ENCODE results near the gene TRIM47. TPM values are rescaled to one million over a fixed set of nuclear protein-coding genes. Genes with fewer than 3 reads are reported as not detected.
"Not testable (repeated sequence)": the region's sequence is repeated elsewhere in the genome, so short reads cannot be mapped to it uniquely, and the experiment has no call there.

TRIM47 gene
- total RNA-seq, 1 experiment from 2014 or later = 2.5 TPM

- intact Hi-C loops (cut with micrococcal nuclease; ENCODE audit: unreplicated experiment) = not testable (repeated sequence)
- CTCF ChIA-PET = interaction anchor here (0.7 to 1.1 kb wide), 3 partner anchors 10 to 233 kb away, joined by 3 to 7 read pairs (median 7); partner anchors contain the start of genes TRIM47 and WBP2
Observed at GRCh38 chr17:75865404-75866188, 12.8 kb downstream of the TRIM47 start.

GRCh38 chr17:75864887-75865286 lies 13.5 kb downstream of the TRIM47 start:
- H3K36me3 Mint-ChIP-seq (ENCODE audit: insufficient read depth, unreplicated experiment); H3K27me3 ChIP-seq (replicated peaks; ENCODE audit: control insufficient read depth, insufficient read depth, low read length); H3K4me1 ChIP-seq; BruUV-seq (replicated peaks); DNase-seq; H3K4me3 ChIP-seq (ENCODE audit: low read depth, low read length); H3K9me3 Mint-ChIP-seq (ENCODE audit: unreplicated experiment); H3K36me3 ChIP-seq (ENCODE audit: control insufficient read depth, insufficient read depth, low read length); H3K4me1 Mint-ChIP-seq (ENCODE audit: low read depth, unreplicated experiment); H3K9me3 ChIP-seq; H3K27ac Mint-ChIP-seq (ENCODE audit: unreplicated experiment); H3K4me3 Mint-ChIP-seq (ENCODE audit: unreplicated experiment); H3K27me3 Mint-ChIP-seq (ENCODE audit: insufficient read depth, unreplicated experiment); intact Hi-C loops (cut with micrococcal nuclease; ENCODE audit: unreplicated experiment): not testable (repeated sequence)
- CTCF ChIA-PET = interaction anchor here (0.7 to 1.1 kb wide), 4 partner anchors 10 to 232 kb away, joined by 3 to 7 read pairs (median 6); partner anchors contain the start of genes TRIM47 and WBP2
- POLR2A ChIA-PET = interaction anchor here (0.6 kb wide), 1 partner anchor 99 kb away, joined by 4 read pairs; no protein-coding TSS in a partner anchor

More at GRCh38 chr17:75865404-75866188, 12.8 kb downstream of the TRIM47 start:
- POLR2A ChIA-PET = interaction anchor here (0.6 kb wide), 1 partner anchor 100 kb away, joined by 4 read pairs; no protein-coding TSS in a partner anchor
- BruUV-seq (replicated peaks); H3K9me3 ChIP-seq; H3K27me3 Mint-ChIP-seq (ENCODE audit: insufficient read depth, unreplicated experiment); H3K4me1 ChIP-seq; H3K9me3 Mint-ChIP-seq (ENCODE audit: unreplicated experiment); H3K36me3 ChIP-seq (ENCODE audit: control insufficient read depth, insufficient read depth, low read length); H3K4me1 Mint-ChIP-seq (ENCODE audit: low read depth, unreplicated experiment); H3K4me3 ChIP-seq (ENCODE audit: low read depth, low read length); DNase-seq; H3K27ac Mint-ChIP-seq (ENCODE audit: unreplicated experiment); H3K36me3 Mint-ChIP-seq (ENCODE audit: insufficient read depth, unreplicated experiment); H3K4me3 Mint-ChIP-seq (ENCODE audit: unreplicated experiment); H3K27me3 ChIP-seq (replicated peaks; ENCODE audit: control insufficient read depth, insufficient read depth, low read length): not testable (repeated sequence)

DNA sequence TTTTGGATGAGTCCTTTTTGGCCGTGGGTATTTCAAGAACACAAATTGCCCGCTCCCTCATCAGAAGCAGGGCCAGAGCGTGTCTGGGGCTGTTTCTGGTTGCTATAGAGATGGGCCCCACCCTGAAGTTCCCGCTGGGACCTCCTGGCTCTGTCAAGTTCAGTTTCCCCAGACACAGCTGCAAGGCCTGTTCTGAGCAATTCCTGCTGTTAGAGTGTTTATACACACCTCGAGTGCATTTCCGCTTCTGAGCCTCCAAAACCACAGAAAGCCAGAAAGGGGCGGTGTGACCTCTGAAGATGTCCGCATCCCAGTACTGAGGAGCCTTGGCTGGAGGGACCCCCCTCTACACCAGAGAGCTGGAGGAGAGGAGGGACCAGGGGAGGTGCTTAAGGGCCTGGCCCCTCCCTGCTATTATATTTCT lies 13.9 kb downstream of the TRIM47 start:
- H3K4me3 ChIP-seq (ENCODE audit: low read depth, low read length) = no peak overlapping the region
- CTCF ChIA-PET = interaction anchor here (0.7 to 1.1 kb wide), 3 partner anchors 9 to 19 kb away, joined by 4 to 7 read pairs (median 7); partner anchors contain the start of genes TRIM47 and WBP2
- no peaks in the 10 kb centered on the region for H3K27me3 ChIP-seq (replicated peaks; ENCODE audit: control insufficient read depth, insufficient read depth, low read length)
- no peaks in the 10 kb centered on the region for H3K4me1 Mint-ChIP-seq (ENCODE audit: low read depth, unreplicated experiment)
- no peaks in the 10 kb centered on the region for H3K27me3 Mint-ChIP-seq (ENCODE audit: insufficient read depth, unreplicated experiment)
- H3K4me1 ChIP-seq = no peaks in the 10 kb centered on the region
- POLR2A ChIA-PET = no interaction called here
- TF ChIP-seq, protein P1, sequence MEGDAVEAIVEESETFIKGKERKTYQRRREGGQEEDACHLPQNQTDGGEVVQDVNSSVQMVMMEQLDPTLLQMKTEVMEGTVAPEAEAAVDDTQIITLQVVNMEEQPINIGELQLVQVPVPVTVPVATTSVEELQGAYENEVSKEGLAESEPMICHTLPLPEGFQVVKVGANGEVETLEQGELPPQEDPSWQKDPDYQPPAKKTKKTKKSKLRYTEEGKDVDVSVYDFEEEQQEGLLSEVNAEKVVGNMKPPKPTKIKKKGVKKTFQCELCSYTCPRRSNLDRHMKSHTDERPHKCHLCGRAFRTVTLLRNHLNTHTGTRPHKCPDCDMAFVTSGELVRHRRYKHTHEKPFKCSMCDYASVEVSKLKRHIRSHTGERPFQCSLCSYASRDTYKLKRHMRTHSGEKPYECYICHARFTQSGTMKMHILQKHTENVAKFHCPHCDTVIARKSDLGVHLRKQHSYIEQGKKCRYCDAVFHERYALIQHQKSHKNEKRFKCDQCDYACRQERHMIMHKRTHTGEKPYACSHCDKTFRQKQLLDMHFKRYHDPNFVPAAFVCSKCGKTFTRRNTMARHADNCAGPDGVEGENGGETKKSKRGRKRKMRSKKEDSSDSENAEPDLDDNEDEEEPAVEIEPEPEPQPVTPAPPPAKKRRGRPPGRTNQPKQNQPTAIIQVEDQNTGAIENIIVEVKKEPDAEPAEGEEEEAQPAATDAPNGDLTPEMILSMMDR (IDR thresholded peaks at IDR 0.05; ENCODE audit: insufficient read depth in 1 of 2, low read depth in 1 of 2, low read length in 1 of 2, severe bottlenecking in 1 of 2, unreplicated experiment in 1 of 2) = no peak
- intact Hi-C loops (cut with micrococcal nuclease; ENCODE audit: unreplicated experiment) = no loop called here
- no peaks in the 10 kb centered on the region for H3K36me3 ChIP-seq (ENCODE audit: control insufficient read depth, insufficient read depth, low read length)
- H3K9me3 Mint-ChIP-seq (ENCODE audit: unreplicated experiment) = no peaks in the 10 kb centered on the region
- no peak overlapping the region for H3K4me3 Mint-ChIP-seq (ENCODE audit: unreplicated experiment)
- no TSS peak for BruUV-seq (replicated peaks)
- H3K27ac Mint-ChIP-seq (ENCODE audit: unreplicated experiment) = no peak overlapping the region
- H3K9me3 ChIP-seq = no peaks in the 10 kb centered on the region
- no peaks in the 10 kb centered on the region for H3K36me3 Mint-ChIP-seq (ENCODE audit: insufficient read depth, unreplicated experiment)
- no peak for DNase-seq

DNA sequence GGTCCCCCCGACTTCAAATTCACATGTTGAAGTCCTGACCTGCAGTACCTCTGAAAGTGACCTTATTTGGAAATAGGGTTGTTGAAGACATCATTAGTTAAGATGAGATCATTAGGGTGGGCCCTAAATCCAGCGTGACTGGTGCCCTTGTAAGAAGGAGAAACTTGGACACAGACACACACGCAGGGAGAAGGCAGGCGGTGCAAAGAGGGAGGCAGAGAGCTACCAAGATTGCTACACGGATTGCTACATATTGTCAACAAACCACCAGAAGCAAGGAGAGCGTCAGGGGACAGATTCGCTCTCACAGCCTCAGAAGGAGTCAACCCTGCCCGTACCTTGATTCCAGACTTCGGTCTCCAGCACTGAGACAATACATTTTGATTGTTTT lies 16.5 kb downstream of the TRIM47 start:
- Histone ChIP-seq H3K9me3 (no peaks in the 10 kb centered on the region), H3K4me1 (no peaks in the 10 kb centered on the region), H3K4me3 (ENCODE audit: low read depth, low read length) (no peak overlapping the region), H3K27me3 (replicated peaks; ENCODE audit: control insufficient read depth, insufficient read depth, low read length) (no peaks in the 10 kb centered on the region), H3K36me3 (ENCODE audit: control insufficient read depth, insufficient read depth, low read length) (no peaks in the 10 kb centered on the region)
- intact Hi-C loops (cut with micrococcal nuclease; ENCODE audit: unreplicated experiment) = no loop called here
- Mint-ChIP-seq H3K27ac (ENCODE audit: unreplicated experiment) (no peak overlapping the region), H3K9me3 (ENCODE audit: unreplicated experiment) (no peaks in the 10 kb centered on the region), H3K36me3 (ENCODE audit: insufficient read depth, unreplicated experiment) (no peaks in the 10 kb centered on the region), H3K4me1 (ENCODE audit: low read depth, unreplicated experiment) (no peaks in the 10 kb centered on the region), H3K27me3 (ENCODE audit: insufficient read depth, unreplicated experiment) (no peaks in the 10 kb centered on the region), H3K4me3 (ENCODE audit: unreplicated experiment) (no peak overlapping the region)
- ChIA-PET POLR2A (no interaction called here), CTCF (interaction anchor here (0.9 to 1.3 kb wide), 4 partner anchors 16 to 97 kb away, joined by 3 to 5 read pairs (median 4); partner anchors contain the start of genes GALK1 and TRIM65)
- BruUV-seq (replicated peaks) = no TSS peak
- TF ChIP-seq, protein P1 (IDR thresholded peaks at IDR 0.05; ENCODE audit: insufficient read depth in 1 of 2, low read depth in 1 of 2, low read length in 1 of 2, severe bottlenecking in 1 of 2, unreplicated experiment in 1 of 2) = no peak
- DNase-seq = no peak

DNA sequence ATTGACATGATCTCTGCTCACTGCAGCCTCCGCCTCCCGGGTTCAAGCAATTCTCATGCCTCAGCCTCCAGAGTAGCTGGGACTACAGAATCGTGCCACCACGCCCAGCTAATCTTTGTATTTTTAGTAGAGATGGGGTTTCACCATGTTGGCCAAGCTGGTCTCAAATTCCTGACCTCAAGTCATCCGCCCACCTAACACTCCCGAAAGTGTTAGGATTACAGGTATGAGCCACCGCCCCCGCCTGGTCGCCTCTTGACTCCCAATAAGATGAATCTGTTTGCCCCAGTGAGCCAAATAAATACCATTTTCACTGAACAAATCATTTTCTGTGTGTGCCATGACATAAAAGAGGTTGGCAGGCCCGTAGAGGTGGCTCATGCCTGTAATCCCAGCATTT lies 19.0 kb downstream of the TRIM47 start:
- H3K27me3 ChIP-seq (replicated peaks; ENCODE audit: control insufficient read depth, insufficient read depth, low read length); H3K36me3 Mint-ChIP-seq (ENCODE audit: insufficient read depth, unreplicated experiment); H3K4me1 ChIP-seq; DNase-seq; H3K27me3 Mint-ChIP-seq (ENCODE audit: insufficient read depth, unreplicated experiment); H3K27ac Mint-ChIP-seq (ENCODE audit: unreplicated experiment); intact Hi-C loops (cut with micrococcal nuclease; ENCODE audit: unreplicated experiment); H3K4me1 Mint-ChIP-seq (ENCODE audit: low read depth, unreplicated experiment); H3K4me3 ChIP-seq (ENCODE audit: low read depth, low read length); H3K4me3 Mint-ChIP-seq (ENCODE audit: unreplicated experiment); H3K9me3 ChIP-seq; H3K36me3 ChIP-seq (ENCODE audit: control insufficient read depth, insufficient read depth, low read length); POLR2A ChIA-PET; BruUV-seq (replicated peaks); H3K9me3 Mint-ChIP-seq (ENCODE audit: unreplicated experiment): not testable (repeated sequence)
- CTCF ChIA-PET = interaction anchor here (1.4 kb wide), 1 partner anchor 11 kb away, joined by 4 read pairs; no protein-coding TSS in a partner anchor
